HG03575 (cell line): Measurements from ENCODE around the gene CLIC3.
"Not testable (repeated sequence)": the region's sequence is repeated elsewhere in the genome, so short reads cannot be mapped to it uniquely, and the experiment has no call there.

ENCODE experiments used
- ATAC-seq: cut with Tn5 transposase; IDR thresholded peaks from one replicate; pipeline ENCODE4 v1.9.1; 2021; ENCODE audit not compliant: unreplicated experiment, insufficient number of reproducible peaks, low FRiP score; ENCODE audit errors: extremely low read depth

CLIC3 gene, protein sequence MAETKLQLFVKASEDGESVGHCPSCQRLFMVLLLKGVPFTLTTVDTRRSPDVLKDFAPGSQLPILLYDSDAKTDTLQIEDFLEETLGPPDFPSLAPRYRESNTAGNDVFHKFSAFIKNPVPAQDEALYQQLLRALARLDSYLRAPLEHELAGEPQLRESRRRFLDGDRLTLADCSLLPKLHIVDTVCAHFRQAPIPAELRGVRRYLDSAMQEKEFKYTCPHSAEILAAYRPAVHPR

DNA sequence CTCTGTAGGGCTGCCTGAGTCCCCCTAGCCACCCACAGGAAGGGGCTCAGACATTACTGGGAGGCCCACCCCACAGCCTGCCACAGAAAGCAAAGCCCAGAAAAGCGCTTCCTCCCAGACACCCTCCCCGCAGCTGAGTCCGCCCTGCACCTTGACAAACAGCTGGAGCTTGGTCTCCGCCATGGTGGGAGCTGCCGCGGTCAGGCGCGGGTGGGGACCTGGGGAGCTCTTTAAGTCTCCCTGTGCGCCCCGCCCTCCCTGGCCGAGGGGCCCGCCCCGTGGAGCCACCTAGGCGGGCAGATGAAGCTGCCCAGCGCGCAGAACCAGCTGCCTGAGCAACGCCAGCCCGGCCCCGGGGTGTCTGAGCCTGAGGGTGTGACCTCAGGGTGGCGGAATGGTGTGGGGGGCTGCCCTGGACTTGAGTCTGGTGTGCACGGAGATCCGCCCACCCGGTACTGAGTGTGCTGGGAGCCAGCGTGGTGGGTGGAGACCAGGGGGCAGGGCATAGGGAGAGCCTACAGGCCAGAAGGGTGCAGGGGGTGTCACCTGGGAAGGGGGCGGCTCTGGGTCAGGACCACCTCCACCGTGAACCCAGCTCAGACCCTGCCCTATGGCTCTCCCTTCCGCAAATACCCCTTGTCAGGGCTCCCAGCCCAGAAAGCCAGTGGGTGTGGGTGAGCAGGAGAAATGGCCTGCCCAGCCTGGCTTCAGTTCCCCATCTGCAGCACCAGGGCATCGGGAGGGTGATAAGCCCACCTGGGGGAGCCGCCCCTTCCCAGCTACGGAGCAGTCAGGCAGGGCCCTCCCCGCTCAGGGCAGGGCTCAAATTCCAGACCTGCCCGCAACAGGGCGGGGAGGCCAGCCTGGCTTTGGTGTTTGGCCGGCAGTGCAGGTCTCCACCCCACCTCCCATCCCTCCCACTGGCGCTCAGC, at the start of gene CLIC3:
Gene CLIC3 (minus strand): TSS at position 208 of the 932 bp plus-strand sequence. CDS start 25 bp downstream, at position 183.
- ATAC-seq, result no peak

DNA sequence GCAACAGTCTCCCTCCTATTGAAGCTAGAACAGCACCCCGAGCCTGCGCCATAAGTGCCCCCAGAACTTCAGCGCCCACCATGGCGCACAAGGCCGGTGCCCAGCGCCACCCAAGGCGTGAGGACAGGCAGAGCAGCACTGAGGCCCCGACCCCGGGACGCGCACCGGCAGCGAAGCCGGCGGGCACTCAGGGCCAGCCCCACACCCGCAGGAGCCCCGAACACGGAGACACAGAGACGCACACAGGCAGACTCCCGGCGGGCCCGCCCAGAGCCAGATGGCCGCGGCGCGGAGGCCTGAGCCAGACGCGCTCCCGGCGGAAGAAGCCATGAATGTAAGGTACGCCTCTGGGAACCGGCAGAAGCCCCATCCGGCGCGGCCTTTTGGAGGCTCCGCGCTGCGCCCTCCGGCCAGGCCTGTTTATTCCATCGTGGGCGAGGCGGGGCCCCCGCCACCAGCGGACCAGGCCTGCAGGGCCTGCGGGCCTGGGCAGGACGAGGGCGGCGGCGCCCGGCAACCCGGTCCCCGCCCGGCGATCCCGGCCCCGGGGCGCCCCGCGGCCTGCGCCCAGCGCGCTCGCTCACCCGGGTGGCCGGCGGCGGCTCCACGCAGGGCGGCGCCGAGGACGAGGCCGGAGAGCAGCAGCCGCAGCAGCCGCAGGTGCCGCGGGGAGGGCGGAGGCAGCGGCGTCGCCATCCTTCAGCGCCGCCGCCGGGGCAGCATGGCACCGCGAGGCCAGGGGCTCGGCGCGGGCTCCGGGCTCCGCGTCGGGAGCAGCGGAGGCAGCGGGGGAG, 49.1 kb upstream of the CLIC3 start:
- ATAC-seq, result no peak

DNA sequence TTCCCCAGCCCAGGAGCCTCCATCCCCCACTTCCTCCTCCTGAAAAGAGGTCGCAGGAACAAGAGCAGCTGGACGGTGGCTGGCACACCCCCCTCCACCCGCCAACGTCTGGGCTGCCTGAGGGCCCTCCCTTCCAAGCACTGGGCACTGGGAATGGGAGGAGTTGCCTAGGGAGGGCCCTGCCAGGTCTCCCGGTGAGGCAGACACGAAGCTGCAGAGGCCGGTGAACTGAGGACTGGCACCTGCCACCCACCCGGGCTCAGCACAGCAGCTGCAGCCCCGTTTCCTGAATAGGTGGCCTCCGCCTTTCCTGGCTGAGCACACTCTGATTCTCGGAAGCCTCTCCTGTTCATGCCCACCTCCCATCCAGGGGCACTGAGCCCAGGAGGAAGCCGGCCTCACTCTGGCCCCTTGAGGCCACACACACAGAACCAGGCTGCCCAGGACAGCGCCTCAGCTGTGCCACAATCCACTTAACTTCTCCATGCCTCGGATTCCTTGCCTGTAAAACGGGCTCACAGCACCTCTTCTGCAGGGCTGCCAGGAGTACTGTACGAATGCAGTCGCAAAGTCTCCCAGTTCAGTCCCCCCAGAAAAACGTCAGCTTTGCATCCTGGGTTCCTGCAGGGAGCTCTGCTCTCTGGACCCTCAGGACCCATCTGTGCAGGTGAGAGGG, 48.3 kb upstream of the CLIC3 start:
- ATAC-seq, result no peak

DNA sequence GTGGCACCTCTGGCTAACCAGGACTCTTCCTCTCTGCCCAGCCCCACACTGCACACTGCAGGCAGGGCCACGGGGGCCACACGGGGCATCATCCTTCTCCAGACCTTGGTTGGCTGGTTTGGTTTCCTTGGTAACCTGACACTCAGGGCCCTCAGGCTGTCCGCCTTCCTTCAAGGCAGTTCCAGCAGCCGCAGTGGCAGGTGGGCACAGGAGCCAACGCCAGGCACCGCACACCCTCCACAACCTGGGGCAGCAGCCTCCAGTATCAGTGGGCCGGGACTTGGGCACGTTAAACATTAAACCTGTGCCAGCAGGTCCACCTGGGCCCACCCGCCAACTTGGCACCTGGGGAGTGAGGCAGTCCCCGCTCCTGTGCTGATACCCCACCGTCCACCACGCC, 47.7 kb upstream of the CLIC3 start:
- no peak for ATAC-seq

DNA sequence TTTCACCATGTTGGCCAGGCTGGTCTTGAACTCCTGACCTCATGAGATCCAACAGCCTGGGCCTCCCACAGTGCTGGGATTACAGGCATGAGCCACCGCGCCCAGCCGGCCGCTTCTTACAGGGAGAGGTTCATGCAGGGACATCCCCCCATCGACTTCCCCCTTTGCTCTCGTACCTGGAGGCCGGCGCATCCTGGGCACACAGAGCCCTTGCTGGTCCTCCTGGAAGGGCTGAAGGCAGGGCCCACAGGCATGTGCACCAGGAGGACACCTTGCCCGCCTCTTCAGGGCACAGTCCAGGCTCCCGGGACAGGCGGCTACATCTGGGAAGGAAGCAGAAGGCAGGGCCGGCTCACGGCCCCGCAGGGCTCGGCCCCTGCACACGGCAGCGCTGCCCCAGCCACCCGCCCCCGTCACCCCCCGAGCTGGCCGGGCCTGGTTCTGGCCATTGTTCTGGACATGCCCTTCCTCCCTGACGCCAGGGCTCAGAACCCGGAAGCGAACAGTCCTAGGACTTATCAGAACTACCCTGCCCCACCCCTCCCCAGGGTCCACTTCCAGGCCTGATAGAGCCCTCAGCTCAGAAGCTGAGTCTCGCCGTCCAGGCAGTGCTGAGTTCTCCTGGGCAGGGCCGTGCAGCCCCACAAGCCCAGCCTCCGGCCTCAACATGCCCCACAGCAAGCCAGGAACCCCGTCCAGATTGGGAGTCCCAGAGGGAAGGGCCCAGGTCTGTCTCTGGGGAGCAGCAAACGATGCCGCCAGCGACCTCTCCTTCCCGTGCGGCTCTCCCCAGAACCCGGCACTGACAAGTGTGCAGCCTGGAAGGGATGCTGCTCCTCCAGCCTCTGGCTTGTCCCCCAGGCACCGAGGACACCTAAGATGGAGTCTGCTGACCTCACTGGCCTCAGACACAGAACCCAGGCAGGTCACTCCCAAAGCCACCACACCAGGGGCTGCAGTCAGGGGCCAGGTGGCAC, 46.7 kb upstream of the CLIC3 start:
- no peak for ATAC-seq

DNA sequence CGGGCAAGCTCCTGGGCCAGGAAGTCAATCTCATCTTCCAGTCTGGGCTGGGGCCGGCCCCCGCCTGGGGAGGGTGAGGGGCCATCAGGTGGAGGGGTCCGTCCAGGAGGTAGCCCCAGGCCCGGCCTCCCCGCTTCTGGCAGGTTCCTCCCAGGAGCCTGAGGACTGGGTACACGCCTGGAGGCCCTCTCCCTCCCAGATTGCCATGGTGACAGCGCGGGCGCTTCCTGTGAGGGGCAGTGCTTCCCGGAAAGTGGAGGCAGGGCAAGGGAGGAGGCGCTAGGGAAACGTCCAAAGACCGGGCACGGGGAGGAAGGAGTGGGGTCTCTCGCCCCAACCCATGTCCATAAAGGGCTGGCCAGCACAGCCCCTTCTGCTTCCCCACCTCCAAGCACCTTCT, 44.8 kb upstream of the CLIC3 start:
- no peak for ATAC-seq

DNA sequence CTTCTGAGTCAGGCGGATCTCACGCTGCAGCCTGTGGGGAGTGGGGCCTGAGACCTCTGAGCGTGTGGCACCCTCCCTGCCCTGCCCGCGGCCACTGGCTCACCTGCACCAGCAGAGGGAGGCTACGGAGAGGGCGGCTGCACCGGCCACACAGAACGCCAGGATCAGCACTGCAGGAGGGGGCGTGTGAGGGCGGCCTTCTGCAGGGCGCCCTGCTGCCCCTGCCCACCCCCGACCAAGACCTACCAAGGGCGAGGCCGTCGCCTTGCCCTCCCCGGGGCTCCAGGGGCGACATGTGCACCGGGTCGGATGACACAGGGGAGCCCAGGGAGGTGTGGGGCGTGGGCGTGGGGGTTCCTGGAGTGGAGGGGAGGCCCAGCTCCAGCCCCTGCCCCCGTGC, 44.2 kb upstream of the CLIC3 start:
- ATAC-seq, result no peak

DNA sequence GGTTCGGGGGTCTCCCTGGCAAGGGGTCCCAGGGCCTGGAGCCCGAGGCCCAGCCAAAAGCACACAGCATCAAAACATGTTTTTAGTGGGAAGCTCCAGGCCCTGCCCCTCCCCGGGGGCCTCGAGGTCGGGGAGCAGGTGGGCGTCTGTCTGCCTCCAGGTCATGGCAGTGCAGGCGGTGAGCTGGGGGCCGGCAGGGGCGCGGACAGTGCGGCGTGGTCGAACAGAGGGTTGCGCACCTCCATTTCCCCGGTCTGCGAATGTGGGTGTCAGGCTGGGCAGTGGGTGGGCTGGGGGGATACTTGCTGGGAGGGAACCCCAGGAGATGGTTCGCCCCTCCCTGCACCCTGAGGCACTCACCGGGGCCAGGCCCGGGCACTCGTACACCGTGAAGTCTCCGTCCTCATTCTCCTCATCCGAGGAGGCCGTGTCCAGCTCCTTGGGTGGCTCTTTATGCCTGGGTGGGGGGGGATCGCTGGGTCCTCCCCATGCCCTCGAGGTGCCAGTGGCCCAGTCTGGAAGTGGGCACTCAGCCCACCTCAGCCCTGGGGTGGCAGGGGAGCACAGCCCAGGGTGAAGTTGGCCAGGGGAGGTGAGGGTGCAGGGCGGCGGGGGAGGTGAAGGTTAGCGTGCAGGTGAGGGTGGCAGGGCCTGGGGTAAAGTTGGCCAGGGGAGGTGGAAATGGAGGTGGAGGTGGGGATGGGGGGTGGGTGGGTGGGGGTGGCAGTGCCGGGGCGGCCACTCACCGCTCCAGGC, 43.4 kb upstream of the CLIC3 start:
- no peak for ATAC-seq

DNA sequence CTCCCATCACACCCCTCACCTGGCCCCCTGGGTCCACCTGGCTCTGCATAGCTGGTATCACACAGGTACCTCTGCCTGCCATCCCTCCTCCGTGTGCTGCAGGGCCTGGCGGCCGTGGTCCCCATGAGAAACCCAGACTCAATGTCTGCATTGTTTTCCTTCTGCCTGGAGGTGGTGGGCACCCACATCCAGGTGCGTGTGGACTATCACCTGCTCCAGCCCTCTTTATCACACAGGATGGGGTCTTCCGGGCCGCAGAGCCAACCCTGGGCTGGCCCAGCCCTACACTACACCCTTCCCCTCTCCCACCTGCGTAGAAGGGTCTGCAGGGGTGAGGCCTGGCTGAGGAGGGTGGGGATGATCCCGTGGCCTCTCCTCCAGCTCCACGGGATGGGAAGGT, 42.5 kb upstream of the CLIC3 start:
- ATAC-seq, result no peak

DNA sequence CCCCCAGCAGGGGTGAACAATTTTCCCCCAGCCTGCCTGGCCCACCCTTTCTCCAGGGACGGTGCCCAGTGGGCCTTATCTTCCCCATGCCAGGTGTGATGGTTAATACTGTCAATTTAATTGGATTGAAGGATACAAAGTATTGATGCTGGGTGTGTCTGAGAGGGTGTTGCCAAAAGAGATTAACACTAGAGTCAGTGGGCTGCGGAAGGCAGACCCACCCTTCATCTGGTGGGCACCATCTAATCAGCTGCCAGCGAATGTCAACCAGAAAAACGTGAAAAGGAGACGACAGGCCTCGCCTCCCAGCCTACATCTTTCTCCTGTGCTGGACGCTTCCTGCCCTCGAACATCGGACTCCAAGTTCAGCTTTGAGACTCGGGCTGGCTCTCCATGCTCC, 41.1 kb upstream of the CLIC3 start:
- ATAC-seq, result no peak

DNA sequence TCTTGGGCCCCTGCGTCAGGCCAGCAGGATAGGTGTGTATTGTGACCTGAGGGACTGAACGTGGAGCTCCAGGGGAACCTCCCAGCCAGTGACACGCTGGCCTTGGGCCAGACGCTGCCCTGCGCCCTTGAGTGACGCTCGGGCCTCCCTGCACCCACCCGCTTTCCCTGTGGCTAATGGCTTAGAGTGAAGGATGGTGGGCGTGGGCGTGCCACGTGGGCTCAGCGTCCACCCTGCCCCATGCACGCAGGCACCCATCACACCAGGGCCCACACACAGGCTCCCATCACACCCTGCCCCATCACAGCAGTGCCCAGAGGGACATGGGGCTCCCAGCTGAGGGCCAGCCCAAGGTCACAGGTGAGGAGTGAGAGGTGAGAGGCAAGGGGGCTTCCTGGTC, 40.7 kb upstream of the CLIC3 start:
- ATAC-seq, result no peak

DNA sequence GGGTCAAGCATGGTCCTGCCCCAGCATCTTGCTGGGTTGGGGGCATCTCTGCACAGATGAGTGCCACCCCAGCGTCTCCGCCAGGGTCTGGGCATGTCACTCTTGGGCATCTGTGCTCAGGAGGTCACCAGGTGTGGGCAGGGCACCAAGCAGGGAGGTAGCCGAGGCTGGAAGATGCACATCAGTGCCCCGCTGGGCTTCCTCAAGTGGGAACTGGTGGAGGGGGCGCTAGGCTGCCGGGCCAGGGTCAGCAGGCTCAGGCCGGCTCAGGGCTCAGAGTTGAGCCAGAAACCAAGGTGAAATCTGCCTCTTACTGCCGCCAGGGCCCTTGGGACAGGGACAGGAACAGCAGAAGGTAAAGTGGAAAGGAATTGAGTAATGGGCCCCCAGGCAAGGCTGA, 39.6 kb upstream of the CLIC3 start:
- ATAC-seq, result no peak

DNA sequence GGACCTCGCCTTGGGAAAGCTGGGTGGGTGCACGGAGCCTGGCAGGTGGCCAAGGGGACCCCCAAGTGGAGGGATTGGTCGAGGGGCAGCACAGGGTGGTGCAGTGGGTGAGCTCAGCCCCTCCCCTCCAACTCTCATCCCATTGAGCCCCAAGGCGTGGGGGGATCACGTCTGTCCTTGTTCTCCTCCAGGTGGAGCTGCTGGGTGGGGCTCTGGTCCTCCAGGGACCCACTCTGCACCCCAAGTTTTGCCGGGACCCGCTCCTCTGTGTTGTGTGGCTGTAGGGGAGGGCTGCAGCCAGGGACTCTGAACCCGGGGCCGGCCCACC, 39.1 kb upstream of the CLIC3 start:
- ATAC-seq, result no peak

DNA sequence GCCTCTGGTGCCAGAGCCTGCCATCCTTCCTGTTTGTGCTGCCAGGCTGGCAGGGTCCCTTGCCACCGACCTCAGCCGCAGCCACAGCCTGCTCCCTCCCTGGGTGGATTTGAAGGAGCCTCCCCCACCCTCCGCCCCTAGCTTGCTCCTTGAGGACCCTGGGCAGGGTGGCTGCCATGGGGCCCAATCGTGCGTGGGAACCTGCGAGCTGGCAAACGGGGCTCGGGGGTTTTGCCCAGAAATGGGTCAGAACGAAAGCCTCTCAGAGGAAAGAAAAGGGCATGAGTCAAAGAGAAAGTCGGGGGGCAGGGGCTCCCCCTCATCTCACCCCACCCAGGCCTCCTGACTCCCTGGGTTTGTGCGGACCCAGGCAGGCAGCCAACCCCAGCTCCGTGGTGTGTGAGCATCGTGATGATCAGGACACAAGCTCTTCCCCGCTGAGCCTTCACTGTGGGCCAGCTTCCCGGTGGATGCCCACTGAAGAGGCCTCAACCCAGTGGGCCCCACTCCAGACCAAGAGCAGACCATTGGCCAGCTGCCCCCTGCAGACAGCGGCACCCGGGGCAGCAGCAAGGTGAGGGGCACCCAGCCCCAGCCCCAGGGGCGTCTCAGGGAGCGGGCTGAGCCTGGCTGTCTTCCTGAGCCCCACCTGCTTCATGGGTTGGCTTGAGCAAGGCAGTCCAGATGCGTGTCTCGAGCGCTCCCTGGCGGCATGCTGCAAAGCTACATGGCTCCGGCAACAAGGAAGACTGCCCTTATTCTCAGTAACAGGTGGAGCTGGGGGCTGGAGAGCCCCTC, 38.5 kb upstream of the CLIC3 start:
- no peak for ATAC-seq

DNA sequence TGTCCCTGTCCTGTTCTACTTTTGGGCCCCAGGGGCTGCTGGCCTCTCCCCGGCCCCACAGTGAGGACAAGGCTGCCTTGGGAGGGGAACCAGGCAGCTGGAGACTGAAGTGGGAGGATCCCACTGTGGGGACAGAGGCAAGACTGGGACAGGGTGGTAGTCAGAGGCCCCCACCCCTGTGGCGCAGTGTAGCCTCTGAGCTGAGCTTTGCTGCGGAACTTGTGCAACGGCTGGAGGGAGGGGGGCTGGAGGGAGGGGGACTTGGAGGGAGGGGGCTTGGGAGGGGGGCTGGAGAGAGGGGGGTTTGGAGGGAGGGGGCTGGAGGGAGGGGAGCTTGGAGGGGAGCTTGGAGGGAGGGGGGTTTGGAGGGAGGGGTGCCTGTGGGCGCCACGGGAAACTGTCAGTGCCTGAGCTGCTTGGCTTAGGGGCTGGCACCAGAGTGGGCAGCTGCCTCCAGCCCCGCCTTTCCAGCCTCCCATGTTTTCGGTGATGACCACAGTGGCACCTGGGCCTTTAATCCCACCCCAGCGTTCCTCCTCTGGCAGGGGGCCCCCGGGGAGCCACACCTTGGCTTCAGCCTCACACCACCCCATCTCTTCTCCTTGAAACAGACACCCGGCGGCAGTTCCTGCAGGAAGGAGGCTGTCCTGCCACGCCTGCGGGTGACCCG, 37.8 kb upstream of the CLIC3 start:
- ATAC-seq, result no peak

DNA sequence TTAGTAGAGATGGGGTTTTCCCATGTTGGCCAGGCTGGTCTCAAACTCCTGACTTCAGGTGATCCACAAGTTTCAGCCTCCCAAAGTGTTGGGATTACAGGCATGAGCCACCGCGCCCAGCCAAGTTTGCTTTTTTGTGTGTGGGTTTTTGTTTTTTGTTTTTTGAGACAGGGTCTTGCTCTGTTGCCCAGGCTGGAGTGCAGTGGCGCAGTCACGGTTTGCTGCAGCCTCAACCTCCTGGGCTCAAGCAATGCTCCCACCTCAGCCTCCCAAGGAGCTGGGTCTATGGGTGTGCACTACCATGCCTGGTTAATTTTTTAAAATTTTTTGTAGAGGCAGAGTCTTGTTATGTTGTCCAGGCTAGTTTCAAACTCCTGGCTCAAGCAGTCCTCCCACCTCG, 37.1 kb upstream of the CLIC3 start:
- not testable (repeated sequence) for ATAC-seq
